Liver (tissue), 3 donors: ENCODE measurements around the gene SH3RF3.

Source experiments
- ATF3 ChIP-seq: IDR thresholded peaks from 2 replicates; pipeline ENCODE4 v1.6.1; 2016; ENCODE audit warnings: antibody characterized with exemption
- EGR1 ChIP-seq, 2 donors: IDR thresholded peaks; 2 replicates each; pipeline ENCODE4 v1.6.1; 2016 to 2018; ENCODE audit warnings: antibody characterized with exemption in 2 of 2, low read depth in 2 of 2
- GABPA ChIP-seq, 2 donors: IDR thresholded peaks in 1 of 2; conservative IDR thresholded peaks in 1 of 2; 2 replicates each; pipeline ENCODE4 v1.6.1; 2016; ENCODE audit warnings: antibody characterized with exemption in 2 of 2, mild to moderate bottlenecking in 1 of 2, moderate library complexity in 1 of 2
- JUND ChIP-seq, 2 donors: IDR thresholded peaks; 2 replicates each; pipeline ENCODE4 v1.6.1; 2016; ENCODE audit warnings: antibody characterized with exemption in 2 of 2
- RAD21 ChIP-seq, 2 donors: IDR thresholded peaks; 2 replicates each; pipeline ENCODE4 v1.6.1; 2016; ENCODE audit warnings: antibody characterized with exemption in 2 of 2, mild to moderate bottlenecking in 2 of 2
- REST ChIP-seq: IDR thresholded peaks from 2 replicates; pipeline ENCODE4 v1.6.1; 2016; ENCODE audit warnings: antibody characterized with exemption, mild to moderate bottlenecking
- SP1 ChIP-seq: IDR thresholded peaks from 2 replicates; pipeline ENCODE4 v1.6.1; 2018; ENCODE audit warnings: antibody characterized with exemption, mild to moderate bottlenecking
- TAF1 ChIP-seq: conservative IDR thresholded peaks from 2 replicates; pipeline ENCODE4 v1.6.1; 2016; ENCODE audit warnings: antibody characterized with exemption, mild to moderate bottlenecking
- YY1 ChIP-seq: IDR thresholded peaks from 2 replicates; pipeline ENCODE4 v1.6.1; 2016; ENCODE audit warnings: antibody characterized with exemption, mild to moderate bottlenecking
- TF ChIP-seq, protein P1 (sequence below): fragments of 150-350 bp; IDR thresholded peaks from 2 replicates; pipeline ENCODE4 v1.5.1; 2017; ENCODE audit warnings: improper control_type of control experiment, low read depth, low read length; ENCODE audit not compliant: missing input control
- donor health status: healthy.
- donor health status: healthy.

GRCh38 chr2:109211315-109211714 is 82.3 kb downstream of the SH3RF3 start:
- TF ChIP-seq, protein P1, sequence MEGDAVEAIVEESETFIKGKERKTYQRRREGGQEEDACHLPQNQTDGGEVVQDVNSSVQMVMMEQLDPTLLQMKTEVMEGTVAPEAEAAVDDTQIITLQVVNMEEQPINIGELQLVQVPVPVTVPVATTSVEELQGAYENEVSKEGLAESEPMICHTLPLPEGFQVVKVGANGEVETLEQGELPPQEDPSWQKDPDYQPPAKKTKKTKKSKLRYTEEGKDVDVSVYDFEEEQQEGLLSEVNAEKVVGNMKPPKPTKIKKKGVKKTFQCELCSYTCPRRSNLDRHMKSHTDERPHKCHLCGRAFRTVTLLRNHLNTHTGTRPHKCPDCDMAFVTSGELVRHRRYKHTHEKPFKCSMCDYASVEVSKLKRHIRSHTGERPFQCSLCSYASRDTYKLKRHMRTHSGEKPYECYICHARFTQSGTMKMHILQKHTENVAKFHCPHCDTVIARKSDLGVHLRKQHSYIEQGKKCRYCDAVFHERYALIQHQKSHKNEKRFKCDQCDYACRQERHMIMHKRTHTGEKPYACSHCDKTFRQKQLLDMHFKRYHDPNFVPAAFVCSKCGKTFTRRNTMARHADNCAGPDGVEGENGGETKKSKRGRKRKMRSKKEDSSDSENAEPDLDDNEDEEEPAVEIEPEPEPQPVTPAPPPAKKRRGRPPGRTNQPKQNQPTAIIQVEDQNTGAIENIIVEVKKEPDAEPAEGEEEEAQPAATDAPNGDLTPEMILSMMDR, result no peak
- TF ChIP-seq ATF3, result no peak
- no peak for TF ChIP-seq GABPA (IDR thresholded peaks at IDR 0.05 in 1 of 2, conservative IDR thresholded peaks at IDR 0.05 in 1 of 2)
- TF ChIP-seq REST, result no peak
- no peak for TF ChIP-seq RAD21 (IDR thresholded peaks at IDR 0.05)
- TF ChIP-seq TAF1, result no peak
- no peak for TF ChIP-seq SP1
- TF ChIP-seq YY1, result no peak
- TF ChIP-seq JUND (IDR thresholded peaks at IDR 0.05), result no peak
- no peak for TF ChIP-seq EGR1 (IDR thresholded peaks at IDR 0.05; ENCODE audit: low read depth in 2 of 2)
